ENCODE measurements around the gene ELOB. TPM values are rescaled to one million over a fixed set of nuclear protein-coding genes. Genes with fewer than 3 reads are reported as not detected.
A peak's percentile ranks its signal among the peaks of the same experiment; 100 is the strongest.

ELOB gene
- total and polyA plus RNA-seq, 2 of the 8 experiments (the other 6 are each of a cell fraction or from before 2014, with no cell fraction given) = 237 to 1,357 TPM

DNA sequence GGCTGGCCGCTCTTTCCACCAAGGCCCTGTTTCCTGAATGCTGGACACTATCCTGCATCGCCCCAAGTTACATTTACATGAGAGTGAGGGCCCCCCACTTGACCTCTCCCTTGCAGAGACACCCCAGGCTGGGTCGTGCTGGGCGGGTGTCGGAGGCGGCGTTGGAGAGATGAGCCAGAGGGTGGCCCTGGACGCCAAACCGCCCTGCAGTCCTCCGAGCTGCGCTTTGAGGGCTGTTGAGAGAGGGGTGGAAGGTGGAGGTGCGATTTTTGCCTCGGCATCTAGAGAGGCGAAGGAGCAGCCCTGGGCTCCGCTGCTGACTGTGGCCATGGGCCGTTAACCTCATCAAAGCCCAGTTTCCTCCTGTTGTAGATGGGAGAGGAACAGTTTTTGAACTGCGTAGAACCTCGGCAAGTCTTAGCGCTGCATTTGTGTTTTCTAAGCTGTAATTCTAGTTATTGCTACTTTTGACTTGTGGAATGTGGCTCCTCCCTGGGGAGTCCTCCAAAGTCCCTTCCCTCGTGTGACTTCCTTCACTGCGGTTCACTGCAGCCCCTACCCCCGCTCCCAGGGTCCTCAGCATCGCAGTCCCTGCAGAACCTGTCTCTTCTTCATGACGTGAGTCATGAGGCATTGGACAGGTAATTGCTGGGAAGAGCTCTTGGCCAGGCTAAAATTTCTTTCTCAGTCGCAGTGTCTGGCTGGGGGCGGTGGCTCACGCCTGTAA lies 986 bp upstream of the ELOB start (continued):
- TF ChIP-seq HDAC2 (IDR thresholded peaks at IDR 0.05; ENCODE audit: borderline replicate concordance in 1 of 2, low read depth in 2 of 2, low read length in 2 of 2) (no peak), POLR2A (IDR thresholded peaks at IDR 0.05; ENCODE audit: control extremely low read depth in 1 of 2, low read depth in 2 of 2, low read length in 2 of 2) (peak in 1 of 2 experiments; percentile 65; a peak in 2 of 3 replicates)
